HG03571 (cell line): Measurements from ENCODE around the gene RBM43.

Source experiments
- ATAC-seq: cut with Tn5 transposase; IDR thresholded peaks from one replicate; pipeline ENCODE4 v1.9.1; 2021; ENCODE audit not compliant: unreplicated experiment

Gene RBM43

GRCh38 chr2:151230627-151231140, 31.0 kb downstream of the RBM43 start:
- no peak for ATAC-seq

GRCh38 chr2:151228847-151229512, 32.7 kb downstream of the RBM43 start:
- no peak for ATAC-seq

- no peak for ATAC-seq
These were observed 44.3 kb downstream of the RBM43 start for GRCh38 chr2:151217343-151217742.

- ATAC-seq, result no peak
These were observed 54.6 kb downstream of the RBM43 start for GRCh38 chr2:151207100-151207499.

- ATAC-seq, result no peak
These were observed 55.2 kb downstream of the RBM43 start for GRCh38 chr2:151206446-151206968.

GRCh38 chr2:151205571-151205970, 56.1 kb downstream of the RBM43 start:
- no peak for ATAC-seq

GRCh38 chr2:151204756-151205155, 56.9 kb downstream of the RBM43 start:
- no peak for ATAC-seq

GRCh38 chr2:151200844-151201243, 60.8 kb downstream of the RBM43 start:
- ATAC-seq, result no peak

GRCh38 chr2:151200277-151200676, 61.4 kb downstream of the RBM43 start:
- ATAC-seq, result no peak

GRCh38 chr2:151198645-151199044, 63.0 kb downstream of the RBM43 start:
- no peak for ATAC-seq
